HCT116 (cell line): ENCODE results near the gene TEX19.

Experiments used
- CBX3 ChIP-seq: IDR thresholded peaks from 2 replicates; pipeline ENCODE4 v1.6.1; 2012; ENCODE audit warnings: low read depth
- EZH2 ChIP-seq: fragments of 200-600 bp; sonication (generic); IDR thresholded peaks from 2 replicates; pipeline ENCODE4 v1.6.1; 2017; ENCODE audit warnings: antibody characterized with exemption, mixed run types
- EZH2phosphoT487 ChIP-seq: fragments of 200-600 bp; IDR thresholded peaks from 2 replicates; pipeline ENCODE4 v1.6.1; 2018; ENCODE audit warnings: antibody characterized with exemption, borderline replicate concordance
- POLR2A ChIP-seq: IDR thresholded peaks from 2 replicates; pipeline ENCODE4 v1.7.0; 2011; ENCODE audit warnings: borderline replicate concordance; ENCODE audit not compliant: insufficient read depth, insufficient read length; ENCODE audit errors: extremely low read depth
- POLR2AphosphoS5 ChIP-seq: IDR thresholded peaks from 2 replicates; pipeline ENCODE4 v1.6.1; 2011; ENCODE audit warnings: mild to moderate bottlenecking, low read depth, low read length, moderate library complexity
- RAD21 ChIP-seq: IDR thresholded peaks from 2 replicates; pipeline ENCODE4 v1.6.1; 2012; ENCODE audit warnings: low read depth, mild to moderate bottlenecking
- SP1 ChIP-seq: IDR thresholded peaks from 2 replicates; pipeline ENCODE4 v1.6.1; 2012; ENCODE audit warnings: low read depth
- YY1 ChIP-seq: IDR thresholded peaks from 2 replicates; pipeline ENCODE4 v1.6.1; 2011; ENCODE audit warnings: low read length, low read depth, moderate library complexity, mild to moderate bottlenecking; ENCODE audit not compliant: insufficient replicate concordance; ENCODE audit errors: extremely low read depth
- ZFX ChIP-seq: fragments of 450-650 bp; IDR thresholded peaks from 2 replicates; pipeline ENCODE4 v1.6.1; 2017
- ZNF274 ChIP-seq: fragments of 200-500 bp; sonication (Bioruptor generic); IDR thresholded peaks from 2 replicates; pipeline ENCODE4 v1.6.1; 2014; ENCODE audit warnings: mild to moderate bottlenecking, low read depth, low read length, inconsistent platforms
- TF ChIP-seq, protein P1 (sequence below), 3 experiments: fragments of 200-600 bp in 1 of 3; sonication (generic) in 1 of 3; IDR thresholded peaks in 2 of 3; conservative IDR thresholded peaks in 1 of 3; 2 replicates each; pipeline ENCODE4 v1.5.1; 2012 to 2017; ENCODE audit warnings: low read depth in 2 of 3, low read length in 2 of 3, antibody characterized with exemption in 1 of 3, borderline replicate concordance in 1 of 3, control low read depth in 1 of 3, mild to moderate bottlenecking in 1 of 3, mixed read lengths in 1 of 3, mixed run types in 1 of 3, moderate library complexity in 1 of 3; ENCODE audit not compliant: insufficient read depth in 1 of 3
- TF ChIP-seq, protein P2 (sequence below): IDR thresholded peaks from 2 replicates; pipeline ENCODE4 v1.6.1; 2012; ENCODE audit warnings: low read depth

- TF ChIP-seq EZH2phosphoT487, result no peak
- TF ChIP-seq, protein P1, sequence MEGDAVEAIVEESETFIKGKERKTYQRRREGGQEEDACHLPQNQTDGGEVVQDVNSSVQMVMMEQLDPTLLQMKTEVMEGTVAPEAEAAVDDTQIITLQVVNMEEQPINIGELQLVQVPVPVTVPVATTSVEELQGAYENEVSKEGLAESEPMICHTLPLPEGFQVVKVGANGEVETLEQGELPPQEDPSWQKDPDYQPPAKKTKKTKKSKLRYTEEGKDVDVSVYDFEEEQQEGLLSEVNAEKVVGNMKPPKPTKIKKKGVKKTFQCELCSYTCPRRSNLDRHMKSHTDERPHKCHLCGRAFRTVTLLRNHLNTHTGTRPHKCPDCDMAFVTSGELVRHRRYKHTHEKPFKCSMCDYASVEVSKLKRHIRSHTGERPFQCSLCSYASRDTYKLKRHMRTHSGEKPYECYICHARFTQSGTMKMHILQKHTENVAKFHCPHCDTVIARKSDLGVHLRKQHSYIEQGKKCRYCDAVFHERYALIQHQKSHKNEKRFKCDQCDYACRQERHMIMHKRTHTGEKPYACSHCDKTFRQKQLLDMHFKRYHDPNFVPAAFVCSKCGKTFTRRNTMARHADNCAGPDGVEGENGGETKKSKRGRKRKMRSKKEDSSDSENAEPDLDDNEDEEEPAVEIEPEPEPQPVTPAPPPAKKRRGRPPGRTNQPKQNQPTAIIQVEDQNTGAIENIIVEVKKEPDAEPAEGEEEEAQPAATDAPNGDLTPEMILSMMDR (IDR thresholded peaks at IDR 0.05 in 2 of 3, conservative IDR thresholded peaks at IDR 0.05 in 1 of 3; ENCODE audit: borderline replicate concordance in 1 of 3, insufficient read depth in 1 of 3, low read depth in 2 of 3, low read length in 2 of 3), result no peak
- no peak for TF ChIP-seq CBX3
- TF ChIP-seq POLR2A, result no peak
- TF ChIP-seq POLR2AphosphoS5, result no peak
- TF ChIP-seq ZFX, result no peak
- no peak for TF ChIP-seq RAD21
- no peak for TF ChIP-seq SP1
- no peak for TF ChIP-seq YY1
- no peak for TF ChIP-seq EZH2
- TF ChIP-seq, protein P2, sequence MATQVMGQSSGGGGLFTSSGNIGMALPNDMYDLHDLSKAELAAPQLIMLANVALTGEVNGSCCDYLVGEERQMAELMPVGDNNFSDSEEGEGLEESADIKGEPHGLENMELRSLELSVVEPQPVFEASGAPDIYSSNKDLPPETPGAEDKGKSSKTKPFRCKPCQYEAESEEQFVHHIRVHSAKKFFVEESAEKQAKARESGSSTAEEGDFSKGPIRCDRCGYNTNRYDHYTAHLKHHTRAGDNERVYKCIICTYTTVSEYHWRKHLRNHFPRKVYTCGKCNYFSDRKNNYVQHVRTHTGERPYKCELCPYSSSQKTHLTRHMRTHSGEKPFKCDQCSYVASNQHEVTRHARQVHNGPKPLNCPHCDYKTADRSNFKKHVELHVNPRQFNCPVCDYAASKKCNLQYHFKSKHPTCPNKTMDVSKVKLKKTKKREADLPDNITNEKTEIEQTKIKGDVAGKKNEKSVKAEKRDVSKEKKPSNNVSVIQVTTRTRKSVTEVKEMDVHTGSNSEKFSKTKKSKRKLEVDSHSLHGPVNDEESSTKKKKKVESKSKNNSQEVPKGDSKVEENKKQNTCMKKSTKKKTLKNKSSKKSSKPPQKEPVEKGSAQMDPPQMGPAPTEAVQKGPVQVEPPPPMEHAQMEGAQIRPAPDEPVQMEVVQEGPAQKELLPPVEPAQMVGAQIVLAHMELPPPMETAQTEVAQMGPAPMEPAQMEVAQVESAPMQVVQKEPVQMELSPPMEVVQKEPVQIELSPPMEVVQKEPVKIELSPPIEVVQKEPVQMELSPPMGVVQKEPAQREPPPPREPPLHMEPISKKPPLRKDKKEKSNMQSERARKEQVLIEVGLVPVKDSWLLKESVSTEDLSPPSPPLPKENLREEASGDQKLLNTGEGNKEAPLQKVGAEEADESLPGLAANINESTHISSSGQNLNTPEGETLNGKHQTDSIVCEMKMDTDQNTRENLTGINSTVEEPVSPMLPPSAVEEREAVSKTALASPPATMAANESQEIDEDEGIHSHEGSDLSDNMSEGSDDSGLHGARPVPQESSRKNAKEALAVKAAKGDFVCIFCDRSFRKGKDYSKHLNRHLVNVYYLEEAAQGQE, result no peak
- no peak for TF ChIP-seq ZNF274
These were observed 32.5 kb downstream of the TEX19 start for GRCh38 chr17:82391496-82392066.
